WERI-Rb-1 (cell line): ENCODE results near the gene THOC6.

Source experiments
- DNase-seq: peaks from one replicate; pipeline ENCODE4 v3.0.0-alpha.2; 2020
- H3K27ac ChIP-seq: fragments of 250-450 bp; sonication (Bioruptor Pico); 2 replicates; pipeline ENCODE4 v1.5.1; 2020; ENCODE audit warnings: mild to moderate bottlenecking, moderate library complexity
- H3K27me3 ChIP-seq: fragments of 250-450 bp; sonication (Bioruptor Pico); 2 replicates; pipeline ENCODE4 v1.5.1; 2021; ENCODE audit warnings: mild to moderate bottlenecking, low read depth, moderate library complexity; ENCODE audit not compliant: insufficient read depth, severe bottlenecking
- H3K36me3 ChIP-seq: fragments of 250-450 bp; sonication (Bioruptor Pico); 2 replicates; pipeline ENCODE4 v1.5.1; 2020; ENCODE audit warnings: mild to moderate bottlenecking, moderate library complexity
- H3K4me3 ChIP-seq: 2 replicates; pipeline ENCODE4 v1.5.1; 2011; ENCODE audit warnings: low read depth, mild to moderate bottlenecking, control low read depth, low read length
- H3K9me3 ChIP-seq: fragments of 250-450 bp; sonication (Bioruptor Pico); 2 replicates; pipeline ENCODE4 v1.5.1; 2021; ENCODE audit warnings: mild to moderate bottlenecking, moderate library complexity; ENCODE audit not compliant: severe bottlenecking
- CTCF ChIP-seq: IDR thresholded peaks from 2 replicates; pipeline ENCODE4 v1.5.1; 2011; ENCODE audit warnings: low read depth, mild to moderate bottlenecking, control low read depth, inconsistent platforms, low read length

THOC6 gene

GRCh38 chr16:3004781-3005284 is 19.0 kb upstream of the THOC6 start:
- no peaks in the 10 kb centered on the region; the same call in 1 of the 2 replicates for H3K36me3 ChIP-seq
- H3K9me3 ChIP-seq: no peaks in the 10 kb centered on the region
- peak overlapping the region; percentile 12; the same call in 1 of the 2 replicates for H3K27ac ChIP-seq
- no peaks in the 10 kb centered on the region for H3K27me3 ChIP-seq
- TF ChIP-seq CTCF: no peak
- H3K4me3 ChIP-seq: peak overlapping the region; percentile 47
- peak; percentile 42 for DNase-seq

GRCh38 chr16:3007059-3007956 is 16.5 kb upstream of the THOC6 start:
- no peak for TF ChIP-seq CTCF
- Histone ChIP-seq H3K9me3 (no peaks in the 10 kb centered on the region), H3K4me3 (no peak overlapping the region), H3K36me3 (no peaks in the 10 kb centered on the region; the same call in 1 of the 2 replicates), H3K27ac (peak overlapping the region; percentile 56), H3K27me3 (no peaks in the 10 kb centered on the region)
- no peak for DNase-seq

GRCh38 chr16:3007957-3008689 is 15.7 kb upstream of the THOC6 start:
- Histone ChIP-seq H3K4me3 (no peak overlapping the region), H3K27me3 (no peaks in the 10 kb centered on the region), H3K36me3 (no peaks in the 10 kb centered on the region; the same call in 1 of the 2 replicates), H3K27ac (peak overlapping the region; percentile 56), H3K9me3 (no peaks in the 10 kb centered on the region)
- no peak for TF ChIP-seq CTCF
- no peak for DNase-seq

GRCh38 chr16:3008690-3009037 is 15.2 kb upstream of the THOC6 start:
- Histone ChIP-seq H3K4me3 (no peak overlapping the region), H3K27ac (no peak overlapping the region), H3K36me3 (no peaks in the 10 kb centered on the region; the same call in 1 of the 2 replicates), H3K9me3 (no peaks in the 10 kb centered on the region), H3K27me3 (no peaks in the 10 kb centered on the region)
- TF ChIP-seq CTCF: no peak
- DNase-seq: no peak

GRCh38 chr16:3009568-3010390 is 14.1 kb upstream of the THOC6 start:
- no peaks in the 10 kb centered on the region; the same call in 1 of the 2 replicates for H3K36me3 ChIP-seq
- no peaks in the 10 kb centered on the region for H3K9me3 ChIP-seq
- no peak for DNase-seq
- no peak overlapping the region for H3K4me3 ChIP-seq
- no peak for TF ChIP-seq CTCF
- H3K27ac ChIP-seq: no peak overlapping the region
- no peaks in the 10 kb centered on the region for H3K27me3 ChIP-seq
